ENCODE data around the gene MRAS.
A peak's percentile ranks its signal among the peaks of the same experiment; 100 is the strongest.

The MRAS gene

GRCh38 chr3:138395865-138396751 is 47.7 kb downstream of the MRAS start:
- H3K4me3 ChIP-seq (ENCODE audit: low read length) = no peak overlapping the region
- no peak for TF ChIP-seq CTCF (IDR thresholded peaks at IDR 0.05; ENCODE audit: insufficient read depth, low read depth, low read length, missing control alignments)
- no peak for DNase-seq (ENCODE audit: low read depth)

- DNase-seq (ENCODE audit: low read depth) = no peak
- TF ChIP-seq CTCF (IDR thresholded peaks at IDR 0.05; ENCODE audit: insufficient read depth, low read depth, low read length, missing control alignments) = no peak
Measured at GRCh38 chr3:138396752-138397410, 48.5 kb downstream of the MRAS start.

GRCh38 chr3:138397983-138398382 is 49.6 kb downstream of the MRAS start:
- peak; percentile 14 for DNase-seq (ENCODE audit: low read depth)
- no peak overlapping the region for H3K4me3 ChIP-seq (ENCODE audit: low read length)
- peak; percentile 34 for TF ChIP-seq CTCF (IDR thresholded peaks at IDR 0.05; ENCODE audit: insufficient read depth, low read depth, low read length, missing control alignments)

More at GRCh38 chr3:138396752-138397410, 48.5 kb downstream of the MRAS start:
- H3K4me3 ChIP-seq (ENCODE audit: low read length) = no peak overlapping the region

GRCh38 chr3:138398791-138399575 is 50.6 kb downstream of the MRAS start:
- no peak overlapping the region for H3K4me3 ChIP-seq (ENCODE audit: low read length)
- no peak for TF ChIP-seq CTCF (IDR thresholded peaks at IDR 0.05; ENCODE audit: insufficient read depth, low read depth, low read length, missing control alignments)
- no peak for DNase-seq (ENCODE audit: low read depth)

GRCh38 chr3:138399766-138400165 is 51.4 kb downstream of the MRAS start:
- H3K4me3 ChIP-seq (ENCODE audit: low read length) = no peak overlapping the region
- no peak for DNase-seq (ENCODE audit: low read depth)
- no peak for TF ChIP-seq CTCF (IDR thresholded peaks at IDR 0.05; ENCODE audit: insufficient read depth, low read depth, low read length, missing control alignments)

GRCh38 chr3:138400651-138401070 is 52.3 kb downstream of the MRAS start:
- no peak for DNase-seq (ENCODE audit: low read depth)
- no peak for TF ChIP-seq CTCF (IDR thresholded peaks at IDR 0.05; ENCODE audit: insufficient read depth, low read depth, low read length, missing control alignments)
- no peak overlapping the region for H3K4me3 ChIP-seq (ENCODE audit: low read length)

All from epithelial cell of esophagus (primary cell).